ENCODE results near the gene HNRNPA2B1.
"Not testable (repeated sequence)": the region's sequence is repeated elsewhere in the genome, so short reads cannot be mapped to it uniquely, and the experiment has no call there.

Gene HNRNPA2B1

GRCh38 chr7:26165950-26166683 lies 34.4 kb downstream of the HNRNPA2B1 start:
- no peak for DNase-seq (ENCODE audit: low read depth)

- DNase-seq (ENCODE audit: low read depth), result not testable (repeated sequence)
Observed at GRCh38 chr7:26163804-26164203, 36.7 kb downstream of the HNRNPA2B1 start.

- no peak for DNase-seq (ENCODE audit: low read depth)
Observed at GRCh38 chr7:26162431-26162830, 38.1 kb downstream of the HNRNPA2B1 start.

GRCh38 chr7:26160896-26161295 lies 39.6 kb downstream of the HNRNPA2B1 start:
- DNase-seq (ENCODE audit: low read depth), result no peak

- DNase-seq (ENCODE audit: low read depth), result no peak
Observed at GRCh38 chr7:26159243-26159642, 41.3 kb downstream of the HNRNPA2B1 start.

GRCh38 chr7:26157520-26158105 lies 42.9 kb downstream of the HNRNPA2B1 start:
- DNase-seq (ENCODE audit: low read depth), result no peak

- no peak for DNase-seq (ENCODE audit: low read depth)
Observed at GRCh38 chr7:26156451-26157420, 43.8 kb downstream of the HNRNPA2B1 start.

- no peak for DNase-seq (ENCODE audit: low read depth)
Observed at GRCh38 chr7:26155531-26156375, 44.8 kb downstream of the HNRNPA2B1 start.

- no peak for DNase-seq (ENCODE audit: low read depth)
Observed at GRCh38 chr7:26153823-26154783, 46.4 kb downstream of the HNRNPA2B1 start.

- no peak for DNase-seq (ENCODE audit: low read depth)
Observed at GRCh38 chr7:26153241-26153822, 47.2 kb downstream of the HNRNPA2B1 start.

GRCh38 chr7:26152782-26153240 lies 47.7 kb downstream of the HNRNPA2B1 start:
- DNase-seq (ENCODE audit: low read depth), result not testable (repeated sequence)

GRCh38 chr7:26151953-26152781 lies 48.4 kb downstream of the HNRNPA2B1 start, which contains the start of gene NFE2L3:
Gene NFE2L3, plus strand, starts transcription at chr7:26152198. Its CDS starts 301 bp downstream, at chr7:26152499.
- no peak for DNase-seq (ENCODE audit: low read depth)

GRCh38 chr7:26151650-26151952 lies 48.9 kb downstream of the HNRNPA2B1 start:
- no peak for DNase-seq (ENCODE audit: low read depth)

- no peak for DNase-seq (ENCODE audit: low read depth)
Observed at GRCh38 chr7:26151096-26151495, 49.5 kb downstream of the HNRNPA2B1 start.

GRCh38 chr7:26149391-26149977 lies 51.1 kb downstream of the HNRNPA2B1 start:
- no peak for DNase-seq (ENCODE audit: low read depth)

GRCh38 chr7:26148307-26148700 lies 52.2 kb downstream of the HNRNPA2B1 start:
- not testable (repeated sequence) for DNase-seq (ENCODE audit: low read depth)

GRCh38 chr7:26147646-26148306 lies 52.8 kb downstream of the HNRNPA2B1 start:
- DNase-seq (ENCODE audit: low read depth), result not testable (repeated sequence)

- no peak for DNase-seq (ENCODE audit: low read depth)
Observed at GRCh38 chr7:26147030-26147429, 53.5 kb downstream of the HNRNPA2B1 start.

All from stimulated activated CD8-positive, alpha-beta memory T cell treated with anti-CD3 and anti-CD28 coated beads, Interleukin-7, amount 100 ng/mL, for 24 hours (primary cell).